ENCODE data around the gene TBC1D16. TPM values are rescaled to one million over a fixed set of nuclear protein-coding genes. Genes with fewer than 3 reads are reported as not detected.

The TBC1D16 gene
- total and polyA plus RNA-seq, 2 experiments from 2014 or later, result 24.5 to 38.1 TPM

GRCh38 chr17:79927688-79928501 lies 107.8 kb downstream of the TBC1D16 start:
- Histone ChIP-seq H3K9me2 (replicated peaks; ENCODE audit: insufficient read depth) (no peaks in the 10 kb centered on the region), H3K4me2 (no peak overlapping the region), H3K27me3 (peaks cover 10% of the 10 kb centered on the region), H4K20me1 (ENCODE audit: insufficient read depth, poor library complexity, severe bottlenecking) (no peaks in the 10 kb centered on the region), H3K4me1 (ENCODE audit: insufficient read depth) (peaks cover 48% of the 10 kb centered on the region), H2AFZ (no peak overlapping the region), H3K27ac (peak overlapping the region; percentile 98), H3K9me3 (ENCODE audit: low read depth) (no peaks in the 10 kb centered on the region), H3K79me2 (no peaks in the 10 kb centered on the region), H3K4me3 (no peak overlapping the region), H3K36me3 (replicated peaks; ENCODE audit: insufficient read depth, low read depth) (no peaks in the 10 kb centered on the region)
- 90% methylated on average over 12 of the region's 13 CpGs for WGBS (ENCODE audit: low lambda C conversion rate, missing lambda C conversion rate)
- no peak for DNase-seq (ENCODE audit: low spot score)
- no peak for TF ChIP-seq EZH2 (IDR thresholded peaks at IDR 0.05; ENCODE audit: borderline replicate concordance)
- TF ChIP-seq EZH2phosphoT487 (IDR thresholded peaks at IDR 0.05; ENCODE audit: low read depth, severe bottlenecking, unreplicated experiment), result no peak
- TF ChIP-seq CTCF (IDR thresholded peaks at IDR 0.05; ENCODE audit: poor library complexity), result no peak

GRCh38 chr17:79927136-79927661 lies 108.5 kb downstream of the TBC1D16 start:
- 72% methylated on average over 20 of the region's 28 CpGs for WGBS (ENCODE audit: low lambda C conversion rate, missing lambda C conversion rate)
- Histone ChIP-seq H2AFZ (no peak overlapping the region), H3K36me3 (replicated peaks; ENCODE audit: insufficient read depth, low read depth) (no peaks in the 10 kb centered on the region), H3K4me3 (no peak overlapping the region), H3K9me2 (replicated peaks; ENCODE audit: insufficient read depth) (no peaks in the 10 kb centered on the region), H3K4me2 (no peak overlapping the region), H3K4me1 (ENCODE audit: insufficient read depth) (peaks cover 49% of the 10 kb centered on the region), H3K9me3 (ENCODE audit: low read depth) (no peaks in the 10 kb centered on the region), H3K27ac (peak overlapping the region; percentile 98), H4K20me1 (ENCODE audit: insufficient read depth, poor library complexity, severe bottlenecking) (no peaks in the 10 kb centered on the region), H3K27me3 (peaks cover 10% of the 10 kb centered on the region), H3K79me2 (no peaks in the 10 kb centered on the region)
- TF ChIP-seq CTCF (IDR thresholded peaks at IDR 0.05; ENCODE audit: poor library complexity), result no peak
- TF ChIP-seq EZH2phosphoT487 (IDR thresholded peaks at IDR 0.05; ENCODE audit: low read depth, severe bottlenecking, unreplicated experiment), result no peak
- TF ChIP-seq EZH2 (IDR thresholded peaks at IDR 0.05; ENCODE audit: borderline replicate concordance), result no peak
- peak; percentile 73 for DNase-seq (ENCODE audit: low spot score)

GRCh38 chr17:79926605-79927135 lies 109.0 kb downstream of the TBC1D16 start:
- Histone ChIP-seq H3K4me2 (no peak overlapping the region), H3K79me2 (no peaks in the 10 kb centered on the region), H3K36me3 (replicated peaks; ENCODE audit: insufficient read depth, low read depth) (no peaks in the 10 kb centered on the region), H3K4me3 (no peak overlapping the region), H3K27ac (peak overlapping the region; percentile 98), H3K27me3 (peaks cover 10% of the 10 kb centered on the region), H3K4me1 (ENCODE audit: insufficient read depth) (peaks cover 50% of the 10 kb centered on the region), H3K9me2 (replicated peaks; ENCODE audit: insufficient read depth) (no peaks in the 10 kb centered on the region), H4K20me1 (ENCODE audit: insufficient read depth, poor library complexity, severe bottlenecking) (no peaks in the 10 kb centered on the region), H3K9me3 (ENCODE audit: low read depth) (no peaks in the 10 kb centered on the region), H2AFZ (no peak overlapping the region)
- no peak for DNase-seq (ENCODE audit: low spot score)
- WGBS (ENCODE audit: low lambda C conversion rate, missing lambda C conversion rate), result 86% methylated on average over 18 of the region's 18 CpGs
- no peak for TF ChIP-seq CTCF (IDR thresholded peaks at IDR 0.05; ENCODE audit: poor library complexity)
- TF ChIP-seq EZH2phosphoT487 (IDR thresholded peaks at IDR 0.05; ENCODE audit: low read depth, severe bottlenecking, unreplicated experiment), result no peak
- TF ChIP-seq EZH2 (IDR thresholded peaks at IDR 0.05; ENCODE audit: borderline replicate concordance), result no peak

Data from hepatocyte (in vitro differentiated cells).